ENCODE results near the gene TGFBR3L.

- TF ChIP-seq CTCF (IDR thresholded peaks at IDR 0.05) (no peak), EP300 (IDR thresholded peaks at IDR 0.05) (no peak)
Observed at GRCh38 chr19:7965259-7965841, 50.7 kb downstream of the TGFBR3L start.

All from tibial nerve (tissue), 4 donors.